GM23338 (cell line): ENCODE results near the gene ADORA2A. TPM values are rescaled to one million over a fixed set of nuclear protein-coding genes. Genes with fewer than 3 reads are reported as not detected.

ENCODE experiments used
- ATAC-seq: fragments of 200-7000 bp; cut with Tn5 transposase; 3 replicates; pipeline ENCODE4 v1.9.1; 2020
- DNase-seq: peaks from one replicate; pipeline ENCODE4 v3.0.0-alpha.2; 2015; ENCODE audit warnings: low spot score
- H2AFZ ChIP-seq: fragments of 200-600 bp; sonication (generic); 2 replicates; pipeline ENCODE4 v1.8.0; 2016; ENCODE audit warnings: antibody characterized with exemption, mild to moderate bottlenecking, moderate library complexity
- H3F3A ChIP-seq: fragments of 200-600 bp; sonication (generic); replicated peaks from 2 replicates; pipeline ENCODE4 v1.8.0; 2017; ENCODE audit warnings: antibody characterized with exemption, mixed run types, low read depth
- H3K27ac ChIP-seq: fragments of 200-600 bp; sonication (generic); 2 replicates; pipeline ENCODE4 v1.6.1; 2016; ENCODE audit warnings: low read depth
- H3K27me3 ChIP-seq: fragments of 200-600 bp; sonication (generic); 2 replicates; pipeline ENCODE4 v1.8.0; 2016; ENCODE audit warnings: mild to moderate bottlenecking, mixed run types, moderate library complexity; ENCODE audit not compliant: insufficient read depth
- H3K36me3 ChIP-seq: fragments of 200-600 bp; sonication (generic); 2 replicates; pipeline ENCODE4 v1.8.0; 2016; ENCODE audit warnings: mild to moderate bottlenecking; ENCODE audit not compliant: insufficient read depth
- H3K4me1 ChIP-seq: fragments of 200-600 bp; sonication (generic); 2 replicates; pipeline ENCODE4 v1.8.0; 2016; ENCODE audit warnings: mild to moderate bottlenecking, moderate library complexity; ENCODE audit not compliant: insufficient read depth
- H3K4me2 ChIP-seq: fragments of 200-600 bp; sonication (generic); 2 replicates; pipeline ENCODE4 v1.7.1; 2017; ENCODE audit warnings: mixed run types
- H3K4me3 ChIP-seq: fragments of 200-600 bp; sonication (generic); 2 replicates; pipeline ENCODE4 v1.6.1; 2016; ENCODE audit warnings: mixed run types
- H3K79me2 ChIP-seq: fragments of 200-600 bp; sonication (generic); replicated peaks from 2 replicates; pipeline ENCODE4 v1.8.0; 2017; ENCODE audit warnings: mild to moderate bottlenecking; ENCODE audit not compliant: insufficient read depth
- H3K9me2 ChIP-seq: fragments of 200-600 bp; sonication (generic); 2 replicates; pipeline ENCODE4 v1.8.0; 2017; ENCODE audit not compliant: insufficient read depth
- H4K20me1 ChIP-seq: fragments of 200-600 bp; sonication (generic); replicated peaks from 2 replicates; pipeline ENCODE4 v1.8.0; 2017; ENCODE audit warnings: mild to moderate bottlenecking; ENCODE audit not compliant: insufficient read depth
- H3K27ac Mint-ChIP-seq: 2 replicates; pipeline ENCODE4 v1.8.0; 2020; ENCODE audit warnings: inconsistent platforms, mild to moderate bottlenecking, moderate library complexity, mixed read lengths
- H3K27me3 Mint-ChIP-seq: 3 replicates; pipeline ENCODE4 v1.8.0; 2022; ENCODE audit warnings: low read depth, mild to moderate bottlenecking, moderate library complexity, mixed read lengths, inconsistent platforms; ENCODE audit not compliant: insufficient read depth, poor library complexity
- H3K36me3 Mint-ChIP-seq: 3 replicates; pipeline ENCODE4 v1.8.0; 2021; ENCODE audit warnings: low read depth, mild to moderate bottlenecking, inconsistent platforms, moderate library complexity, mixed read lengths
- H3K4me1 Mint-ChIP-seq: 3 replicates; pipeline ENCODE4 v1.8.0; 2020; ENCODE audit warnings: mild to moderate bottlenecking, inconsistent platforms, mixed read lengths
- H3K4me3 Mint-ChIP-seq: 3 replicates; pipeline ENCODE4 v1.8.0; 2021; ENCODE audit warnings: moderate library complexity, mild to moderate bottlenecking, inconsistent platforms, mixed read lengths
- H3K9me3 Mint-ChIP-seq: 3 replicates; pipeline ENCODE4 v1.8.0; 2020; ENCODE audit warnings: moderate library complexity, mild to moderate bottlenecking, inconsistent platforms, mixed read lengths
- CREB1 ChIP-seq: fragments of 250-450 bp; sonication (Bioruptor Pico); IDR thresholded peaks from 2 replicates; pipeline ENCODE4 v1.5.0; 2020; ENCODE audit warnings: low read depth, mild to moderate bottlenecking, moderate library complexity
- CTCF ChIP-seq, 2 experiments: fragments of 200-600 bp in 1 of 2; sonication (generic) in 1 of 2; conservative IDR thresholded peaks; 2 replicates each; pipeline versions ENCODE4 v1.5.1 to v1.6.1; 2016 to 2017; ENCODE audit warnings: antibody characterized with exemption in 2 of 2, low read depth in 2 of 2, mild to moderate bottlenecking in 2 of 2, moderate library complexity in 1 of 2
- EZH2phosphoT487 ChIP-seq: fragments of 200-600 bp; sonication (generic); IDR thresholded peaks from one replicate; pipeline ENCODE4 v1.8.1; 2018; ENCODE audit warnings: antibody characterized with exemption; ENCODE audit not compliant: unreplicated experiment
- NANOG ChIP-seq: IDR thresholded peaks from 2 replicates; pipeline ENCODE4 v1.6.1; 2016; ENCODE audit warnings: antibody characterized with exemption, borderline replicate concordance
- POLR2AphosphoS5 ChIP-seq: IDR thresholded peaks from 2 replicates; pipeline ENCODE4 v1.6.1; 2016; ENCODE audit warnings: antibody characterized with exemption, low read depth
- REST ChIP-seq: IDR thresholded peaks from one replicate; pipeline ENCODE4 v1.6.1; 2018; ENCODE audit warnings: antibody characterized with exemption; ENCODE audit not compliant: unreplicated experiment
- STAT1 ChIP-seq: IDR thresholded peaks from one replicate; pipeline ENCODE4 v1.6.1; 2016; ENCODE audit warnings: antibody characterized with exemption; ENCODE audit not compliant: unreplicated experiment
- ZNF114 ChIP-seq: fragments of 250-450 bp; sonication (Bioruptor Pico); IDR thresholded peaks from 2 replicates; pipeline ENCODE4 v1.5.0; 2020; ENCODE audit warnings: mild to moderate bottlenecking, moderate library complexity
- ZNF331 ChIP-seq: fragments of 250-450 bp; sonication (Bioruptor Pico); IDR thresholded peaks from 2 replicates; pipeline ENCODE4 v1.5.0; 2020; ENCODE audit warnings: low read depth, mild to moderate bottlenecking, moderate library complexity
- polyA plus RNA-seq: library from polyadenylated mRNA; unstranded; fragments of >200 nt; fragmentation: Nextera tagmentation; extraction: Ambion mirVana; gene quantifications from 2 replicates; pipeline ENCODE4 v1.2.1, GENCODE V29; 2016
- total RNA-seq: library from RNA; depleted of rRNA; stranded (reverse); fragments of >200 nt; shearing (Covaris generic); gene quantifications from 2 replicates; pipeline ENCODE4 v1.2.3, GENCODE V29; 2014
- TF ChIP-seq, protein P1 (sequence below): IDR thresholded peaks from 2 replicates; pipeline ENCODE4 v1.6.1; 2016; ENCODE audit warnings: antibody characterized with exemption
- TF ChIP-seq, protein P2 (sequence below): fragments of 250-450 bp; sonication (Bioruptor Pico); IDR thresholded peaks from 2 replicates; pipeline ENCODE4 v1.5.0; 2020; ENCODE audit warnings: mild to moderate bottlenecking, moderate library complexity

ADORA2A gene
- total and polyA plus RNA-seq, 2 experiments from 2014 or later, result 4.1 to 13.5 TPM

DNA sequence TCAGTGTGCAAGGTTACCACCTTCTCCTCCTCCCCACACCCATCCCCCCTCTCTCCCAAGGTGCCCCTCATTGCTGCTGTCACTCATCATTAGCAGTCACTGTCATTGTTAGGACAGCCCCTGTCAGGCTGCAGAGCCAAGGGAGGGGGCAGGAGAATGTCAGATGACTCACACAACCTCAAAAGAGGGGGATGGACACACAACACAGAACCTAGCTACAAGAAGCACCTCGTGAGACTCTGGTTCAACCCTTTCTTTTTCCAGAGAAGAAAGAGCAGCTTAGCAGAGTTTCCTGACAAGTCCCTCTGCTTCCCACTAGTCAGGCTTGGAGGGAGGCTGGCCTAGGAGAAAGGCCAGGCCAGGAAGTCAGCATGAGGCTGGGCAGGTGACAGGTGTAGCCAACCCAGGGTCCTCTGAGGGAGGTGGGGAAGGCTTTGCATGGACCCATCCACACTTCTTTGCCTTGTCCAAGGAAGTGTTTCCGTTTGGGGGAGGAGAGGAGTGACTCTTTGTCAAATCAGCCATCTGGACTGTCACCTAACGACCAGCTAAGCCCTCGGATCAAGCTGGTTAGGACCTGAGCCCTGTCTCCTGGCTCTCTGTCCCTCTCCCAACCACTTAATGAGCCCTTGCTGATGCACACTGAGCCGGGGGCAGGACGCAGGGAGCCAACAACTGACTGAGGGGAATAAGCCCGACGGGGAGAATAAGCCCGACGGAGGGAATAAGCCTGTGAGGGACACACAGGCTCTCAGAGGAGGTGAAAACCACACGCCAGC is 18.3 kb downstream of the ADORA2A start:
- no peaks in the 10 kb centered on the region; the same call in 1 of the 3 replicates for H3K36me3 Mint-ChIP-seq
- H3K4me2 ChIP-seq, result no peak overlapping the region; the same call in 1 of the 2 replicates
- H3K4me3 Mint-ChIP-seq, result no peak overlapping the region
- peaks cover 3% of the 10 kb centered on the region for H3K27me3 Mint-ChIP-seq
- H2AFZ ChIP-seq, result no peak overlapping the region
- H3K79me2 ChIP-seq, result no peaks in the 10 kb centered on the region
- H3K27ac ChIP-seq, result no peak overlapping the region
- H3F3A ChIP-seq, result no peaks in the 10 kb centered on the region
- H3K27me3 ChIP-seq, result no peaks in the 10 kb centered on the region
- ATAC-seq (peak; percentile 25), DNase-seq (no peak)
- H3K36me3 ChIP-seq, result no peaks in the 10 kb centered on the region
- H3K27ac Mint-ChIP-seq, result no peak overlapping the region
- no peaks in the 10 kb centered on the region for H4K20me1 ChIP-seq
- H3K9me2 ChIP-seq, result peaks cover 4% of the 10 kb centered on the region; the same call in 1 of the 2 replicates
- H3K4me1 ChIP-seq, result no peaks in the 10 kb centered on the region; the same call in 1 of the 2 replicates
- no peak overlapping the region for H3K4me3 ChIP-seq
- TF ChIP-seq ZNF331 (CRISPR knock-in tag) (no peak), ZNF114 (CRISPR knock-in tag) (no peak), CTCF (conservative IDR thresholded peaks at IDR 0.05; ENCODE audit: low read depth in 2 of 2) (no peak), REST (no peak), NANOG (no peak), STAT1 (no peak), EZH2phosphoT487 (no peak), POLR2AphosphoS5 (no peak), CREB1 (no peak)
- TF ChIP-seq, protein P1, sequence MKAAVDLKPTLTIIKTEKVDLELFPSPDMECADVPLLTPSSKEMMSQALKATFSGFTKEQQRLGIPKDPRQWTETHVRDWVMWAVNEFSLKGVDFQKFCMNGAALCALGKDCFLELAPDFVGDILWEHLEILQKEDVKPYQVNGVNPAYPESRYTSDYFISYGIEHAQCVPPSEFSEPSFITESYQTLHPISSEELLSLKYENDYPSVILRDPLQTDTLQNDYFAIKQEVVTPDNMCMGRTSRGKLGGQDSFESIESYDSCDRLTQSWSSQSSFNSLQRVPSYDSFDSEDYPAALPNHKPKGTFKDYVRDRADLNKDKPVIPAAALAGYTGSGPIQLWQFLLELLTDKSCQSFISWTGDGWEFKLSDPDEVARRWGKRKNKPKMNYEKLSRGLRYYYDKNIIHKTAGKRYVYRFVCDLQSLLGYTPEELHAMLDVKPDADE, result no peak
- TF ChIP-seq, protein P2, sequence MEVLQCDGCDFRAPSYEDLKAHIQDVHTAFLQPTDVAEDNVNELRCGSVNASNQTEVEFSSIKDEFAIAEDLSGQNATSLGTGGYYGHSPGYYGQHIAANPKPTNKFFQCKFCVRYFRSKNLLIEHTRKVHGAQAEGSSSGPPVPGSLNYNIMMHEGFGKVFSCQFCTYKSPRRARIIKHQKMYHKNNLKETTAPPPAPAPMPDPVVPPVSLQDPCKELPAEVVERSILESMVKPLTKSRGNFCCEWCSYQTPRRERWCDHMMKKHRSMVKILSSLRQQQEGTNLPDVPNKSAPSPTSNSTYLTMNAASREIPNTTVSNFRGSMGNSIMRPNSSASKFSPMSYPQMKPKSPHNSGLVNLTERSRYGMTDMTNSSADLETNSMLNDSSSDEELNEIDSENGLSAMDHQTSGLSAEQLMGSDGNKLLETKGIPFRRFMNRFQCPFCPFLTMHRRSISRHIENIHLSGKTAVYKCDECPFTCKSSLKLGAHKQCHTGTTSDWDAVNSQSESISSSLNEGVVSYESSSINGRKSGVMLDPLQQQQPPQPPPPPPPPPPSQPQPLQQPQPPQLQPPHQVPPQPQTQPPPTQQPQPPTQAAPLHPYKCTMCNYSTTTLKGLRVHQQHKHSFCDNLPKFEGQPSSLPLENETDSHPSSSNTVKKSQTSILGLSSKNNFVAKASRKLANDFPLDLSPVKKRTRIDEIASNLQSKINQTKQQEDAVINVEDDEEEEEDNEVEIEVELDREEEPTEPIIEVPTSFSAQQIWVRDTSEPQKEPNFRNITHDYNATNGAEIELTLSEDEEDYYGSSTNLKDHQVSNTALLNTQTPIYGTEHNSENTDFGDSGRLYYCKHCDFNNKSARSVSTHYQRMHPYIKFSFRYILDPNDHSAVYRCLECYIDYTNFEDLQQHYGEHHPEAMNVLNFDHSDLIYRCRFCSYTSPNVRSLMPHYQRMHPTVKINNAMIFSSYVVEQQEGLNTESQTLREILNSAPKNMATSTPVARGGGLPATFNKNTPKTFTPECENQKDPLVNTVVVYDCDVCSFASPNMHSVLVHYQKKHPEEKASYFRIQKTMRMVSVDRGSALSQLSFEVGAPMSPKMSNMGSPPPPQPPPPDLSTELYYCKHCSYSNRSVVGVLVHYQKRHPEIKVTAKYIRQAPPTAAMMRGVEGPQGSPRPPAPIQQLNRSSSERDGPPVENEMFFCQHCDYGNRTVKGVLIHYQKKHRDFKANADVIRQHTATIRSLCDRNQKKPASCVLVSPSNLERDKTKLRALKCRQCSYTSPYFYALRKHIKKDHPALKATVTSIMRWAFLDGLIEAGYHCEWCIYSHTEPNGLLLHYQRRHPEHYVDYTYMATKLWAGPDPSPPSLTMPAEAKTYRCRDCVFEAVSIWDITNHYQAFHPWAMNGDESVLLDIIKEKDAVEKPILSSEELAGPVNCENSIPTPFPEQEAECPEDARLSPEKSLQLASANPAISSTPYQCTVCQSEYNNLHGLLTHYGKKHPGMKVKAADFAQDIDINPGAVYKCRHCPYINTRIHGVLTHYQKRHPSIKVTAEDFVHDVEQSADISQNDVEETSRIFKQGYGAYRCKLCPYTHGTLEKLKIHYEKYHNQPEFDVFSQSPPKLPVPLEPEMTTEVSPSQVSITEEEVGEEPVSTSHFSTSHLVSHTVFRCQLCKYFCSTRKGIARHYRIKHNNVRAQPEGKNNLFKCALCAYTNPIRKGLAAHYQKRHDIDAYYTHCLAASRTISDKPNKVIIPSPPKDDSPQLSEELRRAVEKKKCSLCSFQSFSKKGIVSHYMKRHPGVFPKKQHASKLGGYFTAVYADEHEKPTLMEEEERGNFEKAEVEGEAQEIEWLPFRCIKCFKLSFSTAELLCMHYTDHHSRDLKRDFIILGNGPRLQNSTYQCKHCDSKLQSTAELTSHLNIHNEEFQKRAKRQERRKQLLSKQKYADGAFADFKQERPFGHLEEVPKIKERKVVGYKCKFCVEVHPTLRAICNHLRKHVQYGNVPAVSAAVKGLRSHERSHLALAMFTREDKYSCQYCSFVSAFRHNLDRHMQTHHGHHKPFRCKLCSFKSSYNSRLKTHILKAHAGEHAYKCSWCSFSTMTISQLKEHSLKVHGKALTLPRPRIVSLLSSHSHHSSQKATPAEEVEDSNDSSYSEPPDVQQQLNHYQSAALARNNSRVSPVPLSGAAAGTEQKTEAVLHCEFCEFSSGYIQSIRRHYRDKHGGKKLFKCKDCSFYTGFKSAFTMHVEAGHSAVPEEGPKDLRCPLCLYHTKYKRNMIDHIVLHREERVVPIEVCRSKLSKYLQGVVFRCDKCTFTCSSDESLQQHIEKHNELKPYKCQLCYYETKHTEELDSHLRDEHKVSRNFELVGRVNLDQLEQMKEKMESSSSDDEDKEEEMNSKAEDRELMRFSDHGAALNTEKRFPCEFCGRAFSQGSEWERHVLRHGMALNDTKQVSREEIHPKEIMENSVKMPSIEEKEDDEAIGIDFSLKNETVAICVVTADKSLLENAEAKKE, result no peak
- no peaks in the 10 kb centered on the region for H3K9me3 Mint-ChIP-seq
- H3K4me1 Mint-ChIP-seq, result peaks cover 15% of the 10 kb centered on the region
